GM06990 (cell line): ENCODE results near the gene ZBP1.

ENCODE experiments used
- DNase-seq: peaks from one replicate; pipeline ENCODE4 v3.0.0-alpha.2; 2011; ENCODE audit not compliant: insufficient read length; ENCODE audit errors: extremely low read depth
- H3K27me3 ChIP-seq: replicated peaks from 2 replicates; pipeline ENCODE4 v1.6.0; 2011; ENCODE audit warnings: low read length; ENCODE audit not compliant: control insufficient read depth, insufficient read depth
- H3K36me3 ChIP-seq: 2 replicates; pipeline ENCODE4 v1.5.1; 2011; ENCODE audit warnings: low read length; ENCODE audit not compliant: control insufficient read depth, insufficient read depth
- H3K4me3 ChIP-seq: replicated peaks from 2 replicates; pipeline ENCODE4 v1.5.1; 2011; ENCODE audit warnings: low read depth, mild to moderate bottlenecking, control low read depth, low read length
- TF ChIP-seq, protein P1 (sequence below): IDR thresholded peaks from 2 replicates; pipeline ENCODE4 v1.5.1; 2011; ENCODE audit warnings: low read length, control low read depth, mild to moderate bottlenecking, inconsistent platforms; ENCODE audit not compliant: insufficient read depth, poor library complexity, severe bottlenecking

ZBP1 gene

GRCh38 chr20:57598060-57598459 is 22.2 kb downstream of the ZBP1 start:
- TF ChIP-seq, protein P1, sequence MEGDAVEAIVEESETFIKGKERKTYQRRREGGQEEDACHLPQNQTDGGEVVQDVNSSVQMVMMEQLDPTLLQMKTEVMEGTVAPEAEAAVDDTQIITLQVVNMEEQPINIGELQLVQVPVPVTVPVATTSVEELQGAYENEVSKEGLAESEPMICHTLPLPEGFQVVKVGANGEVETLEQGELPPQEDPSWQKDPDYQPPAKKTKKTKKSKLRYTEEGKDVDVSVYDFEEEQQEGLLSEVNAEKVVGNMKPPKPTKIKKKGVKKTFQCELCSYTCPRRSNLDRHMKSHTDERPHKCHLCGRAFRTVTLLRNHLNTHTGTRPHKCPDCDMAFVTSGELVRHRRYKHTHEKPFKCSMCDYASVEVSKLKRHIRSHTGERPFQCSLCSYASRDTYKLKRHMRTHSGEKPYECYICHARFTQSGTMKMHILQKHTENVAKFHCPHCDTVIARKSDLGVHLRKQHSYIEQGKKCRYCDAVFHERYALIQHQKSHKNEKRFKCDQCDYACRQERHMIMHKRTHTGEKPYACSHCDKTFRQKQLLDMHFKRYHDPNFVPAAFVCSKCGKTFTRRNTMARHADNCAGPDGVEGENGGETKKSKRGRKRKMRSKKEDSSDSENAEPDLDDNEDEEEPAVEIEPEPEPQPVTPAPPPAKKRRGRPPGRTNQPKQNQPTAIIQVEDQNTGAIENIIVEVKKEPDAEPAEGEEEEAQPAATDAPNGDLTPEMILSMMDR, result no peak
- Histone ChIP-seq H3K36me3 (no peaks in the 10 kb centered on the region), H3K4me3 (no peak overlapping the region), H3K27me3 (no peaks in the 10 kb centered on the region)
- no peak for DNase-seq

- Histone ChIP-seq H3K36me3 (no peaks in the 10 kb centered on the region), H3K4me3 (no peak overlapping the region), H3K27me3 (no peaks in the 10 kb centered on the region)
- peak; percentile 66 for DNase-seq
- TF ChIP-seq, protein P1, result peak; percentile 83
These were observed 23.0 kb downstream of the ZBP1 start for GRCh38 chr20:57596998-57597939.

DNA sequence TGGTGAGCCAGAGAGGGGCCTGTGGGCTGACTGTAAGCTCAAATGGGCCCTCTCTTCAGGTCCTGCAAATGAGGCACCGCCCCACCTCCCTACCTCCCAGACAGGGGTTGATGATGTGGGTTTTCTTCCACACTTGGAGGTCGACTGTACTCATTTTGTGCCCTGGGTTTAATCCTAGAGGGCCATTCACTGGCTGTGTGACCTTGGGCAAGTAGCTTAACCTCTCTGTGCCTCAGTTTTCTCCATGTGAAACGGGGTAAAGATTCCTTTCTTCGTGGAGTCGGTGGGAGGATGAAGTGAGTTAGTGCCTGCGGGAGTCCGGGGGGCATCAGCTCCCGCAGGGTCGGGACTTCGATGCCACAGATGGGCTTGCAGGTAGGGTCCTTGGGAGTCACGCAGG is 23.9 kb downstream of the ZBP1 start:
- no peak for DNase-seq
- H3K27me3 ChIP-seq, result no peaks in the 10 kb centered on the region
- TF ChIP-seq, protein P1, result no peak
- no peak overlapping the region for H3K4me3 ChIP-seq
- no peaks in the 10 kb centered on the region for H3K36me3 ChIP-seq

DNA sequence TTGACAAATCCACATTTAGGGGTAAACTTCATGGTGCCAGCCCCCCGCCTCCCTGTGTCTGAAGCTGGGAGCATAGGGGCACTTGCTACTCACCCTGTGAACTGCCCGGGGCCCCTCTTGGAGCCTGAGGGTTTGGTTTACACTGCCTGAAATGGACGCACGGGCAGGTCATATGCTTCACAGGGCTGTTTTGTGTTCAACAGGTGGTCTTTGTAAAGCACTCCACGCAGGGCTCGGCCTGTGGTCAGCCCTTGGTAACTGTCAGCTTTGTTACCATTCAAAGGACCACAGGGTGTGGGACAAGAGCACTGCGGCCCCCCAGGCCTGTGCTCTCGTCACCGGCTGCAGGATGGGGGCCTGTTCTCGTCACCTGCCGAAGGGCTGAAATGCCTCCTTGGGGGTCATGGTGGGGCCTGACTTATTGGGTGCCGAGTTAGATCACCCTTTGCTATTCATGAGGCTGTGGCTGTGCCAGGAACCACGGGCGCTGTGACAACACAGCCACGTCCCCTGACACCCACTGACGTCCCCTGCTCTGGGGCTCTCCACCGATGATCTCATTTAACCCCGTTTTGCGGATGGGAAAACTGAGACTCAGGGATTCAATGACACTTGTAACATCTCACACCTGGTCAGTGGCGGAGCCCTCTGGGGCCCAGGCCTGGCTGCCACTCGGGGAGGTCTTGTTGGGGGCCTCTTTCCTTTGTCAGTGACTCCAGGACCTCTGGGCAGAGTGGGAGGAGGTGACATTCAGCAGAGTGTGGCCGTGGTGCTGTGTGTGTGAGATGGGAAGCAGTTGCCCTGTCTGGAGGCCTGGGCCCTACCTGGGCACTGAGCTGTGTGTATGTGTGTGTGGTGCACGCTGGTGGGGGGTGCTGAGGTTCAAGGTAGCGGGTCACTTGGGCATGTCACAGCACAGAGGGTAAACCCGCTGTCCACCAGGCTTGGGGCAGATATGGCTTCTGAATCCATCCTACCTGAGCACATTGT is 24.9 kb downstream of the ZBP1 start:
- TF ChIP-seq, protein P1, result no peak
- DNase-seq, result no peak
- no peaks in the 10 kb centered on the region for H3K27me3 ChIP-seq

GRCh38 chr20:57594092-57594951 is 25.9 kb downstream of the ZBP1 start:
- H3K27me3 ChIP-seq, result no peaks in the 10 kb centered on the region
- DNase-seq, result peak; percentile 35
- no peak overlapping the region for H3K4me3 ChIP-seq
- TF ChIP-seq, protein P1, result peak; percentile 87
- H3K36me3 ChIP-seq, result no peaks in the 10 kb centered on the region

More for the DNA sequence above, 24.9 kb downstream of the ZBP1 start:
- no peak overlapping the region for H3K4me3 ChIP-seq
- no peaks in the 10 kb centered on the region for H3K36me3 ChIP-seq
